Measurements from ENCODE around the gene ATP2A3. TPM values are rescaled to one million over a fixed set of nuclear protein-coding genes. Genes with fewer than 3 reads are reported as not detected.

ATP2A3 gene
- total RNA-seq, 1 experiment from 2014 or later, result 3.3 TPM

DNA sequence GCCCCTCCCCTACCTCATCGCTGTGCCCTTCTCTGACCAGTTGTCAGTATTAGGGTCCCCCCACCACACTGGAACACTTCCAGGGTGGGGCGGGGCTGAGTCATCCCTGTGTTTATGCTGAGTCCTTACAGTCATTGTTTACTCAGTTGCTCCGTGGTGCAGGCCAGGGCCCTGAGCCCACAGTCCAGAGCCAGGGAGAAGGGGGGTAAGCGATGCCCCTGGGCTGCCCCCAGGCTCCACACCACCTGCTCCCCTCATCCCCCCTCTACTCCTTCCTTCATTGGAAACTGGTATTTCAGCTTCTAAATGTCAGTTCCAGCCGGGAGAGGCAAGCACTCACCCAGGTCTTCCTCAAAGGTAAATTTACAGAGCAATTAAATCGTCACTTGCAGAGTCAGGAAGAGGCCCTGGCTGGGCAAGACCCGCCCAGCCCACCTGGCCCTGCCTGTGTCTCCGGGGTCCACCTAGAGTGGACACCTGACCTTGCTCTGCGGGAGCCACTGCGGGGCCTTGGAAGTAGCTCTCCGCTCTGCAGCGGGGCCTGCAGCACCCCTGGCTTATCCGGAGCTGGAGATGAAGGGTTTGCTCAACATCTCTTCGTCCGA is 4.8 kb downstream of the ATP2A3 start:
- CTCF ChIA-PET, result no interaction called here
- peak; percentile 82 for DNase-seq
- Histone ChIP-seq H3K9me2 (replicated peaks; ENCODE audit: low read length) (no peaks in the 10 kb centered on the region), H3K9ac (ENCODE audit: low read length) (no peak overlapping the region), H3K27ac (ENCODE audit: low read length) (peak overlapping the region; percentile 68), H4K20me1 (ENCODE audit: low read length) (no peaks in the 10 kb centered on the region), H3K27me3 (ENCODE audit: low read length) (no peaks in the 10 kb centered on the region), H3K4me1 (ENCODE audit: insufficient read depth, low read length) (peaks cover 21% of the 10 kb centered on the region), H2AFZ (ENCODE audit: low read length) (0 out of 2 replicates have a peak overlapping the region, but pooled peaks have one; percentile 40), H3K9me3 (ENCODE audit: low read length) (no peaks in the 10 kb centered on the region), H3K36me3 (ENCODE audit: low read depth, low read length) (no peaks in the 10 kb centered on the region), H3K4me3 (ENCODE audit: low read length) (peak overlapping the region; percentile 14; the same call in 1 of the 2 replicates), H3K4me2 (ENCODE audit: low read length) (peak overlapping the region; percentile 72), H3K79me2 (ENCODE audit: low read length) (no peaks in the 10 kb centered on the region), H3F3A (ENCODE audit: low read length, unreplicated experiment) (no peaks in the 10 kb centered on the region)
- POLR2A ChIA-PET (ENCODE audit: unreplicated experiment), result no interaction called here
- TF ChIP-seq EZH2phosphoT487 (IDR thresholded peaks at IDR 0.05; ENCODE audit: borderline replicate concordance, low read length) (no peak), EZH2 (IDR thresholded peaks at IDR 0.05; ENCODE audit: low read length, unreplicated experiment) (no peak)
- TF ChIP-seq, protein P1, sequence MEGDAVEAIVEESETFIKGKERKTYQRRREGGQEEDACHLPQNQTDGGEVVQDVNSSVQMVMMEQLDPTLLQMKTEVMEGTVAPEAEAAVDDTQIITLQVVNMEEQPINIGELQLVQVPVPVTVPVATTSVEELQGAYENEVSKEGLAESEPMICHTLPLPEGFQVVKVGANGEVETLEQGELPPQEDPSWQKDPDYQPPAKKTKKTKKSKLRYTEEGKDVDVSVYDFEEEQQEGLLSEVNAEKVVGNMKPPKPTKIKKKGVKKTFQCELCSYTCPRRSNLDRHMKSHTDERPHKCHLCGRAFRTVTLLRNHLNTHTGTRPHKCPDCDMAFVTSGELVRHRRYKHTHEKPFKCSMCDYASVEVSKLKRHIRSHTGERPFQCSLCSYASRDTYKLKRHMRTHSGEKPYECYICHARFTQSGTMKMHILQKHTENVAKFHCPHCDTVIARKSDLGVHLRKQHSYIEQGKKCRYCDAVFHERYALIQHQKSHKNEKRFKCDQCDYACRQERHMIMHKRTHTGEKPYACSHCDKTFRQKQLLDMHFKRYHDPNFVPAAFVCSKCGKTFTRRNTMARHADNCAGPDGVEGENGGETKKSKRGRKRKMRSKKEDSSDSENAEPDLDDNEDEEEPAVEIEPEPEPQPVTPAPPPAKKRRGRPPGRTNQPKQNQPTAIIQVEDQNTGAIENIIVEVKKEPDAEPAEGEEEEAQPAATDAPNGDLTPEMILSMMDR (conservative IDR thresholded peaks at IDR 0.05; ENCODE audit: low read depth, low read length), result no peak
- BruUV-seq (replicated peaks), result no TSS peak
- peak; percentile 93 for ATAC-seq
- intact Hi-C loops (cut with micrococcal nuclease), result no loop called here

DNA sequence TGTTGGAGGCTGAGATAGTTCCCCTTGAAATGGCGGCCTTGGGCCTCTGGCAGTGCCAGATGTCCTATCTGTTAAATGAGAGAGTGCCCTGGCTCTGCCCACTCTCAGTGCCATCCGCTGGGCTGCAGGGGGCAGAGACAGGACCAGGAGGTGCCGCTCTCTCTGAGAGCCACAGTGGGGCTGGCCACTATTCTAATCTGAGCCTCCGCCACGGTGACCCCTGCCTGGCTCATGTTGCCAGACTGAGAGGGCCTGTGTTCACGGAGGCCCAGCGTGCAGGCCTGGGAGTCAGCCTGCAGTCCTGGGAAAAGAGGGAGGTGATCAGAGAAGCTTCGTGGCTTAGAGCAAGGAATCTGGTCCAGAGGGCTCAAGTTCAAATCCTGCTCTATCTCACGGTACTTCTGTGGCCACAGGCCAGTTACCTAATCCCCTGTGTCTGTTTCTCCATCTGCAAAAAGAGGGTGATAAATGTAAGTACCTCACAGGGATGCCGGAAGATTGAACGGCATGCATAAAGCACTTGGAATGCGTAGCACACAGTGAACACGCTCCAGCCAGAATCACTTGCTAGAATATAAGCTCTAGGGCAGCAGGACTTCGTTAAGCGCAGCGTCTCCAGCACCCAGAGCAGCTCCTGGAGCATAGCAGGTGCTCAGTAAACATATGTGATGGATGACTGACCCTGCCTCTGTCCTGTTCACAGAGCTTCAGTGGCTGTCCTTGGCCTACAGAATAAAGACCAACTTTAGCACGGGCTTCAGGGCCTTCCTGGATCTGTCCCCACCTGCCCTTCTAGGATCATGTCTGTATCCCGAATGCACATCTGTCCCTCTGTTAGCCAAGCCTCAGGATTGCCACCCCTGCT is 6.3 kb downstream of the ATP2A3 start:
- H3K9me3 ChIP-seq (ENCODE audit: low read length), result no peaks in the 10 kb centered on the region
- no peak overlapping the region for H3K4me2 ChIP-seq (ENCODE audit: low read length)
- ChIA-PET CTCF (no interaction called here), POLR2A (ENCODE audit: unreplicated experiment) (no interaction called here)
- H3K9me2 ChIP-seq (replicated peaks; ENCODE audit: low read length), result no peaks in the 10 kb centered on the region
- no peak overlapping the region for H2AFZ ChIP-seq (ENCODE audit: low read length)
- no peak for TF ChIP-seq EZH2phosphoT487 (IDR thresholded peaks at IDR 0.05; ENCODE audit: borderline replicate concordance, low read length)
- TF ChIP-seq, protein P1 (conservative IDR thresholded peaks at IDR 0.05; ENCODE audit: low read depth, low read length), result no peak
- TF ChIP-seq EZH2 (IDR thresholded peaks at IDR 0.05; ENCODE audit: low read length, unreplicated experiment), result no peak
- DNase-seq (no peak), ATAC-seq (no peak)
- H3K9ac ChIP-seq (ENCODE audit: low read length), result no peak overlapping the region
- H3K36me3 ChIP-seq (ENCODE audit: low read depth, low read length), result no peaks in the 10 kb centered on the region
- H4K20me1 ChIP-seq (ENCODE audit: low read length), result no peaks in the 10 kb centered on the region
- no TSS peak for BruUV-seq (replicated peaks)
- H3K27me3 ChIP-seq (ENCODE audit: low read length), result no peaks in the 10 kb centered on the region
- intact Hi-C loops (cut with micrococcal nuclease), result no loop called here
- no peak overlapping the region for H3K4me3 ChIP-seq (ENCODE audit: low read length)
- H3K79me2 ChIP-seq (ENCODE audit: low read length), result no peaks in the 10 kb centered on the region
- no peak overlapping the region for H3K27ac ChIP-seq (ENCODE audit: low read length)
- H3F3A ChIP-seq (ENCODE audit: low read length, unreplicated experiment), result no peaks in the 10 kb centered on the region
- H3K4me1 ChIP-seq (ENCODE audit: insufficient read depth, low read length), result peaks cover 21% of the 10 kb centered on the region

DNA sequence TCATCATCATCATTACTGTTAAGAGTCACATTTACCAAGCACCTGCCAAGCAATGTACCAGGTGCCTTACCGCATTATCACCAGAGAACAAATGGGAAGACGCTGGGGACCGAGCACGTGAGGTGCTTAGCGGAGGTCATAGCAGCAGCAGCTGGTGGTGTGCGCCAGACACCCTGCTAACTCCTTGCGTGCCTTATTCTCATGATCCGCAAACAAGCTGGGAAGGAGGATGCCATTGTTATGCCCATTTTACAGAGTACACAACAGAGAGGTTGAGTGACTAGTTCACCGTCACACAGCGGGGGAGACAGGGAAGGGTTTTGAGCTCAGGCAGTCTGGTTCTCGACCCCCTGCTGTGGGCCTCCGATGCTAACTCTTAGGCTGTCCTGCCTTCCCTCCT is 7.3 kb downstream of the ATP2A3 start:
- ATAC-seq, result no peak
- intact Hi-C loops (cut with micrococcal nuclease), result no loop called here
- no TSS peak for BruUV-seq (replicated peaks)

More for the DNA sequence above, 7.3 kb downstream of the ATP2A3 start:
- Histone ChIP-seq H3K27me3 (ENCODE audit: low read length) (no peaks in the 10 kb centered on the region), H3K9me2 (replicated peaks; ENCODE audit: low read length) (no peaks in the 10 kb centered on the region), H3K9me3 (ENCODE audit: low read length) (no peaks in the 10 kb centered on the region), H3K4me2 (ENCODE audit: low read length) (no peak overlapping the region), H3K27ac (ENCODE audit: low read length) (no peak overlapping the region), H2AFZ (ENCODE audit: low read length) (no peak overlapping the region), H3K79me2 (ENCODE audit: low read length) (no peaks in the 10 kb centered on the region), H3K9ac (ENCODE audit: low read length) (no peak overlapping the region), H4K20me1 (ENCODE audit: low read length) (no peaks in the 10 kb centered on the region), H3K36me3 (ENCODE audit: low read depth, low read length) (no peaks in the 10 kb centered on the region), H3K4me3 (ENCODE audit: low read length) (no peak overlapping the region), H3K4me1 (ENCODE audit: insufficient read depth, low read length) (peaks cover 21% of the 10 kb centered on the region), H3F3A (ENCODE audit: low read length, unreplicated experiment) (no peaks in the 10 kb centered on the region)
- CTCF ChIA-PET, result no interaction called here
- POLR2A ChIA-PET (ENCODE audit: unreplicated experiment), result no interaction called here
- no peak for DNase-seq
- no peak for TF ChIP-seq EZH2phosphoT487 (IDR thresholded peaks at IDR 0.05; ENCODE audit: borderline replicate concordance, low read length)
- TF ChIP-seq, protein P1 (conservative IDR thresholded peaks at IDR 0.05; ENCODE audit: low read depth, low read length), result no peak
- TF ChIP-seq EZH2 (IDR thresholded peaks at IDR 0.05; ENCODE audit: low read length, unreplicated experiment), result no peak
